Activated naive CD8-positive, alpha-beta T cell (primary cell): ENCODE results near the gene NIPBL.
A peak's percentile ranks its signal among the peaks of the same experiment; 100 is the strongest.

Experiments used
- H3K27ac Mint-ChIP-seq: one replicate; pipeline ENCODE4 v1.8.0; 2021; ENCODE audit warnings: mixed read lengths
- H3K27me3 Mint-ChIP-seq: one replicate; pipeline ENCODE4 v1.8.0; 2021; ENCODE audit warnings: mixed read lengths
- H3K36me3 Mint-ChIP-seq: one replicate; pipeline ENCODE4 v1.8.0; 2021; ENCODE audit warnings: mixed read lengths
- H3K4me1 Mint-ChIP-seq: one replicate; pipeline ENCODE4 v1.8.0; 2021; ENCODE audit warnings: low read depth, mixed read lengths
- H3K4me3 Mint-ChIP-seq: one replicate; pipeline ENCODE4 v1.8.0; 2021; ENCODE audit warnings: mild to moderate bottlenecking, mixed read lengths
- H3K9me3 Mint-ChIP-seq: one replicate; pipeline ENCODE4 v1.8.0; 2021; ENCODE audit warnings: low read depth, mixed read lengths

Gene NIPBL

DNA sequence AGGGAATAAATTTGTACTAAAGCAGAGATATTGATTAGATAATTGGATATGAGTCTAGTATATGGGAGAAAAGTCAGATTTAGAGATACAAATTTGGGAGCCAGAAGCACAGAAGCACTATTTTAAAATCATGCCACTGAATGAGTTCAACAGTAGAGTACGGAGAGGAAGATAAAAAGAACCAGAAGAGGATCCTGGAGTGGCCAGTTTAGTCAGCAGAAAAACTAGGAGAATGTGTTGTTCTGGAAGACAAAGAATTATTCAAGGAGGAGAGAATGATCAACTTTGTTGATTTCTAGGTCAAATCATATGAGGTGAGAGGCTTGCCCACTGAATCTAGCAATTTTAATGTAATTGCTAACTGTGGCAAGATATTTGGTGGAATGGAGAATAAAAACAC is 67.0 kb downstream of the NIPBL start:
- Mint-ChIP-seq H3K9me3 (no peaks in the 10 kb centered on the region), H3K4me1 (peaks cover 69% of the 10 kb centered on the region), H3K27ac (peak overlapping the region; percentile 24), H3K36me3 (no peaks in the 10 kb centered on the region), H3K27me3 (no peaks in the 10 kb centered on the region), H3K4me3 (no peak overlapping the region)

- no peaks in the 10 kb centered on the region for H3K36me3 Mint-ChIP-seq
- H3K4me1 Mint-ChIP-seq, result peaks cover 69% of the 10 kb centered on the region
- H3K9me3 Mint-ChIP-seq, result no peaks in the 10 kb centered on the region
- H3K4me3 Mint-ChIP-seq, result no peak overlapping the region
- H3K27ac Mint-ChIP-seq, result peak overlapping the region; percentile 24
- H3K27me3 Mint-ChIP-seq, result no peaks in the 10 kb centered on the region
These were observed 67.5 kb downstream of the NIPBL start for GRCh38 chr5:36944024-36944423.

DNA sequence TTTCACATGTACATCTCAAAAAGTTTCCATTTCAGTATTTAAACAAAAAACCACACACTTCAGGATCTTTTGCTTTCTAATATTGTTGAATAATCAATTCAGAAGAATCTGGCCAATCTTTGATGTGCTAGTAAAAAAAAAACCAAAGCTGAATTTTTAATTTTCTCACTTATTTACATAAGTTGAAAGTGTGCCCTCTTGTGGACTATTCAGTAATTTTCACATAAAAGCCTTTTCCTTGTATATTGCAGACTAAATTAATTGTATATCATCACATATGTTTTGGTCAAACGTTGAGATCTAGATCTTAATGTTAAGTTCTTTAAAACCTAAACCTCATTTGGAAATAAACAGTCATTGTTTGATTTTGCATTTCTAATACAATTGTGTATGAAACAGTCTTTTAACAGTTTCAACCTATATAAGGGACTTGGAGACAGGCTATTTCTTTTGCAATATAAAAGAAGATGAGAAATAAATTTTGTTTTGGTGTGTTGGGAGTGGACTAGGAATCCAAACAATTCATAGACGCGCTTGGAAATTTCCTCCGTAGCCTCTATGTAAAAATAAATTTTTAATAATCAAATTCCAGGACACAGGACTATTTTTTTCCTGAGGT is 68.1 kb downstream of the NIPBL start:
- H3K27me3 Mint-ChIP-seq, result no peaks in the 10 kb centered on the region
- no peaks in the 10 kb centered on the region for H3K9me3 Mint-ChIP-seq
- no peak overlapping the region for H3K4me3 Mint-ChIP-seq
- H3K4me1 Mint-ChIP-seq, result peaks cover 68% of the 10 kb centered on the region
- H3K27ac Mint-ChIP-seq, result peak overlapping the region; percentile 34
- no peaks in the 10 kb centered on the region for H3K36me3 Mint-ChIP-seq

DNA sequence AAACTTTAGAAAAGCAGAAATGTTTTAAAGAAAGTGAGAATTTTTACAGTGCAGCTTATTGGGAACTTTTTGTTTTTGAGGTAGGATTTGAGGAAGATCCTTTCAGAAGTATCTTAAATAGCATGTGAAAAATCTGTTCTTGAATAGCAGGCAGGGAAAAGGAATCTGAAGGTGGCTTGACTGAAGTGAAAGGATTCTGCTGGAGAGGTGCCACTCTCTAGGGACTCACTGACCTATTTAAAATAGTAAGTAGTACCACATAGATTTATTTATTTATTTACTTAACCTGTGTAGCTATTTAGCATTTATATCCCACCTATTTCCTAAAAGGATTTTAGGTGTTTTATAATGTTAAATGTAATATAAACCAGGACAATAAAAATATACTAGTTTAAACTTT is 69.1 kb downstream of the NIPBL start:
- no peaks in the 10 kb centered on the region for H3K27me3 Mint-ChIP-seq
- no peaks in the 10 kb centered on the region for H3K36me3 Mint-ChIP-seq
- no peaks in the 10 kb centered on the region for H3K9me3 Mint-ChIP-seq
- H3K4me1 Mint-ChIP-seq, result peaks cover 69% of the 10 kb centered on the region
- H3K27ac Mint-ChIP-seq, result no peak overlapping the region
- no peak overlapping the region for H3K4me3 Mint-ChIP-seq

DNA sequence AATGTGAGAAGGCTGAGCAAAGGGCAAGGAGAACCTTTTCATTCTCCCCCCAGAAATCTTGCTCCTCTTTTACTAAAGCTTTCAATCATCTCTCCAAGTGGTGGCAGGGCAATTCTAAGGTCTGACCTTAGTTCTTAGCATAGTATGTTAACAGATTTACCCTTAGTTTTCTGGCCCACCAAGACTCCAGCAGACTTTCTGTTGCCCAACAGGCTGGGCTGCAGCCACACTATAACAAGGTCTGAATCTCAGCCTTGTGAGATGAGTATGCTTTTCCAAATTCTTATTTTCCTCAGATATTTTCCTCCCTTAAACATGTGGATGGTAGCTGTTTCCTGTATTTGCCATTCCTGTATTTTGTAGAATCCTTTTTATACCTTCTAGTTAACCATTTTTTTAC is 69.5 kb downstream of the NIPBL start:
- no peaks in the 10 kb centered on the region for H3K36me3 Mint-ChIP-seq
- H3K27me3 Mint-ChIP-seq, result no peaks in the 10 kb centered on the region
- H3K4me3 Mint-ChIP-seq, result no peak overlapping the region
- H3K9me3 Mint-ChIP-seq, result no peaks in the 10 kb centered on the region
- H3K4me1 Mint-ChIP-seq, result peaks cover 69% of the 10 kb centered on the region
- H3K27ac Mint-ChIP-seq, result no peak overlapping the region

DNA sequence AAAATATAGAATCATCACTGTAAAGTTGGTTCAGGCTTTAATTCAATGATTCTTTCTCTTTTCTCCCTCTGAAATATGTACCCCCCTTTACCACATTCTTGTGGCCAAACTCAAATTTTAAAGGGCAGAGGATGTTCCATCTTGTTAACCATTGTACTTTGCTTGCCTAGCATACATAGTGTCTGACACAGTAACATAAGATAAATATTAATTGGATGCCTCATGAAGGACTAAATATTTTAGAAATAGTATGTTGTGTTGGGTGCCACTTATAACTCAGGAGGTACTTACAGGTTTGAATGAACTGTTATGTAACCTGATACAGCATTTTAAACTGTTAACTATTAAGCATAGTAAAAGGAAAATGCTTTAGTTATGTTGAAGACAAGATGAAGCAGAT is 71.5 kb downstream of the NIPBL start:
- Mint-ChIP-seq H3K36me3 (no peaks in the 10 kb centered on the region), H3K4me3 (no peak overlapping the region), H3K4me1 (peaks cover 79% of the 10 kb centered on the region)

GRCh38 chr5:36948650-36949049 is 72.1 kb downstream of the NIPBL start:
- no peak overlapping the region for H3K27ac Mint-ChIP-seq
- no peaks in the 10 kb centered on the region for H3K9me3 Mint-ChIP-seq
- no peaks in the 10 kb centered on the region for H3K36me3 Mint-ChIP-seq
- H3K4me3 Mint-ChIP-seq, result no peak overlapping the region
- peaks cover 74% of the 10 kb centered on the region for H3K4me1 Mint-ChIP-seq
- no peaks in the 10 kb centered on the region for H3K27me3 Mint-ChIP-seq

More for the DNA sequence above, 71.5 kb downstream of the NIPBL start:
- Mint-ChIP-seq H3K9me3 (no peaks in the 10 kb centered on the region), H3K27ac (no peak overlapping the region), H3K27me3 (no peaks in the 10 kb centered on the region)

GRCh38 chr5:36949593-36949992 is 73.0 kb downstream of the NIPBL start:
- Mint-ChIP-seq H3K9me3 (no peaks in the 10 kb centered on the region), H3K27me3 (no peaks in the 10 kb centered on the region), H3K36me3 (no peaks in the 10 kb centered on the region), H3K27ac (no peak overlapping the region), H3K4me1 (peaks cover 72% of the 10 kb centered on the region), H3K4me3 (no peak overlapping the region)

DNA sequence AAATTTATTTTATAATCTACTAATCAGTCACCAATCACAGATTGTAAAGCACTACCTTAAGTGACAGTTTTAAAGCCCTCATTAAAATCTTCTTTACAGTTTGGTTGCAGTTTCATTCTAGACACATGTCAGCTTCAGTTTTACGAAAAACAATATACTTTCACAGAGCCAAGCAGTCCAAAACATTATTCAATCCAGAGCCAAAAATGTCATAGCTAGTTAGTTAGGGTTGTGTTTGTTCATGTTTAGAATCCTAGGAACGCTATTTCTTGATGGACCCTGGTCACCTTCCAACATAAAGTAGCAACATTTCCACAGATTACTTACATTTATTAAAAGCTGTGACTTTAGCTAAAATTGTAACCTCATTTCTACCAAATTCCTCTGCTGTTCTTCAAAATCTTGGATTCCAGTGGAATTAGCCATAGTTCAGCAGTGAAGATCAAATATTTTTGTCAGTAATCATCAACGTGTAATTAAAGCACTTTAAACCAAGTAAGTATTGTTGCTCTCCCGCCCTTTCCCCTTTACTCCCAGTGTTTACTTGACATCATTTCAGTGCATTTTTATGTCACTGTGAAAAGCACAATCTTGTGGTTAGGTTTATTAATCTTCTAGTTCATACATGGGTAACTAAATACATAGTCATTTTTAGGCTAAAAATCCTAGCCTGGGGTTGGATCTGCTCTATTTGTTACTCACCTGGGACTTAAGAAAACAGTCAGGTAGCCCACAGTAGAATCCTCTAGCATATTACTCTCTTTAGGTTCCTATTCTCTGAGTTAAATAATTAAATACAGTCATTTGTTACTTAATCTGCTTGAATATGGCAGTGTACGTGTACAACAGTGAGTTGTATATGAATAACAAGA is 74.3 kb downstream of the NIPBL start:
- Mint-ChIP-seq H3K36me3 (no peaks in the 10 kb centered on the region), H3K9me3 (no peaks in the 10 kb centered on the region), H3K4me1 (peaks cover 67% of the 10 kb centered on the region), H3K27ac (no peak overlapping the region), H3K27me3 (no peaks in the 10 kb centered on the region), H3K4me3 (no peak overlapping the region)

DNA sequence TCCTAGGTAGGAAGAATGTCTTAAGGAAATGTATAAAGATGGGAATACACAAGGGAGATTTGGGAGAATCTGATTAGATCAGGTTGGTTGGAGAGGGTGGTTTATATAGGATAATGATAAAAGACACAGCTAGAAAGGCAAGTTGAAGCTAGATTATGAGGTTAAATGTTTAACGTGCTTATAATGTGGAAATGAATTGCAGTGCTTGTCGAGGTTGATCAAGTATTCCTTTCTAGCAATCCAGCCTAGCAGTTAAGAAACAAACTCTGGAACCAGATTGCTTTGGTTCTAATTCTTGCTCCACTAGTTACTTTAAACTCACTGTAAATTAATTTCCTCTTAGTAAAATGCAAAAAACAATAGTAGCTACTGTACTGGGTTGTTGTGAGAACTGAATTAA is 76.5 kb downstream of the NIPBL start:
- Mint-ChIP-seq H3K4me3 (no peak overlapping the region), H3K27me3 (no peaks in the 10 kb centered on the region), H3K4me1 (peaks cover 51% of the 10 kb centered on the region), H3K27ac (no peak overlapping the region), H3K9me3 (no peaks in the 10 kb centered on the region), H3K36me3 (peaks cover 3% of the 10 kb centered on the region)

DNA sequence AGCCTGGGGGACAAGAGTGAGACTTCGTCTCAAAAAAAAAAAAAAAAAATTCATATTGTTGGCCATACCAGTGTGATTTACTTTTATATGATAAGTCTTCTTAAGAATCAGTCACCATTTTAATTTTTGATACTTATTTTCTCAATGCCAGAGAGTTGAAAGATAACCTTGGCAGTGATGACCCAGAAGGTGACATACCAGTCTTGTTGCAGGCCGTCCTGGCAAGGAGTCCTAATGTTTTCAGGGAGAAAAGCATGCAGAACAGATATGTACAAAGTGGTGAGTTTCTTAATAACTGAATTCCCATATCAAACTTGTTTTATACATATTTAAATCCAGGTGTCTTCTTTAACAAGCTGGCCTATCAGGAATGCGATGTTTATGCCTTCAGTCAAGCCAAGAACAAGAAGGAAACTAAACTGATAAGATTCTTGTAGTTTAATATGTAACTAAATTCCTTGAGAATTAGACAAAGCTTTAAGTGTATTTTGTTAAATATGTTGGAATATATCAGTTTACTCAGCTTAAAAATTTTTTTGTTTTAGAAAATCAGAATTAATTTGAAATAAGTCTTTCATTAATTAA is 81.5 kb downstream of the NIPBL start:
- H3K4me3 Mint-ChIP-seq, result no peak overlapping the region
- H3K27me3 Mint-ChIP-seq, result no peaks in the 10 kb centered on the region
- no peaks in the 10 kb centered on the region for H3K9me3 Mint-ChIP-seq
- H3K4me1 Mint-ChIP-seq, result peaks cover 13% of the 10 kb centered on the region
- peaks cover 8% of the 10 kb centered on the region for H3K36me3 Mint-ChIP-seq
- no peak overlapping the region for H3K27ac Mint-ChIP-seq

DNA sequence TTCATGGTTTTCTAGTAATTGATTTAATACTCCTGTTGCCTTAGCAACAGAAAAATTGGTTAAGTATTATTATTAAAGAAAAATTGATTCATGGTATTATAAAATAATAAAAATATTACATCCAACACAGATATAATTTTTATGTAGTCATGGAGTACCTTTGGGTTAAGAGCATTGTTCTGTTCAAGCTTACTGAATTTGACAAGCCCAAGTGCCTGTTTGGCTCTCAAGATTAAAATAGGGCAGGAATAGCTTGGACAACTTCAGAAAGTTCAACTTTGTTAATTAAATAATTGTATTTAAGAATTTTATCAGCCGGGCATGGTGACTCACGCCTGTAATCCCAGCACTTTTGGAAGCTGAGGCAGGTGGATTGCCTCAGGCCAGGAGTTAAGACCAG is 82.0 kb downstream of the NIPBL start:
- Mint-ChIP-seq H3K27ac (no peak overlapping the region), H3K9me3 (no peaks in the 10 kb centered on the region), H3K4me3 (no peak overlapping the region), H3K27me3 (no peaks in the 10 kb centered on the region), H3K36me3 (peaks cover 8% of the 10 kb centered on the region), H3K4me1 (peaks cover 12% of the 10 kb centered on the region)

- Mint-ChIP-seq H3K4me1 (no peaks in the 10 kb centered on the region), H3K36me3 (peaks cover 24% of the 10 kb centered on the region), H3K4me3 (no peak overlapping the region), H3K27ac (no peak overlapping the region), H3K9me3 (no peaks in the 10 kb centered on the region), H3K27me3 (no peaks in the 10 kb centered on the region)
These were observed 88.6 kb downstream of the NIPBL start for GRCh38 chr5:36965179-36965578.

- H3K9me3 Mint-ChIP-seq, result no peaks in the 10 kb centered on the region
- no peaks in the 10 kb centered on the region for H3K27me3 Mint-ChIP-seq
- H3K4me3 Mint-ChIP-seq, result no peak overlapping the region
- H3K27ac Mint-ChIP-seq, result no peak overlapping the region
- H3K36me3 Mint-ChIP-seq, result peaks cover 30% of the 10 kb centered on the region
- H3K4me1 Mint-ChIP-seq, result peaks cover 5% of the 10 kb centered on the region
These were observed 93.3 kb downstream of the NIPBL start for GRCh38 chr5:36969700-36970395.

DNA sequence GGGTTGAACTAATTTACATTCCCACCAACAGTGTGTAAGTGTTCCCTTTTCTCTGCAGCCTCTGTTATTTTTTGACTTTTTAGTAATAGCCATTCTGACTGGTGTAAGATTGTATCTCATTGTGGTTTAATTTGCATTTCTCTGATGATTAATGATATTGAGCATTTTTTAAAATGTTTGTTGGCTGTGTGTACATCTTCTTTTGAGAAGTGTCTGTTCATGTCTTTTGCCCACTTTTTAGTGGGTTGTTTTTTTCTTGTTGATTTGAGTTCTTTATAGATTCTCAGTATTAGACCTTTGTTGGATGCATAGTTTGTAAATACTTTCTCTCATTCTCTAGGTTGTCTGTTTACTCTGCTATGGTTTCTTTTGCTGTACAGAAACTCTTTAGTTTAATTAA is 101.6 kb downstream of the NIPBL start:
- peaks cover 37% of the 10 kb centered on the region for H3K36me3 Mint-ChIP-seq
- peaks cover 52% of the 10 kb centered on the region for H3K4me1 Mint-ChIP-seq
- H3K9me3 Mint-ChIP-seq, result peaks cover 16% of the 10 kb centered on the region
- H3K27ac Mint-ChIP-seq, result no peak overlapping the region
- H3K27me3 Mint-ChIP-seq, result no peaks in the 10 kb centered on the region
- peak overlapping the region; percentile 9 for H3K4me3 Mint-ChIP-seq
